PC-9 (cell line): Measurements from ENCODE around the gene TMEM163.

Source experiments
- EZH2 ChIP-seq: fragments of 200-600 bp; sonication (generic); IDR thresholded peaks from 2 replicates; pipeline ENCODE4 v1.8.0; 2017; ENCODE audit warnings: antibody characterized with exemption, low read depth
- TF ChIP-seq, protein P1 (sequence below): fragments of 200-600 bp; sonication (generic); conservative IDR thresholded peaks from 2 replicates; pipeline ENCODE4 v1.6.1; 2017; ENCODE audit warnings: mixed run types, antibody characterized with exemption, mild to moderate bottlenecking, moderate library complexity

DNA sequence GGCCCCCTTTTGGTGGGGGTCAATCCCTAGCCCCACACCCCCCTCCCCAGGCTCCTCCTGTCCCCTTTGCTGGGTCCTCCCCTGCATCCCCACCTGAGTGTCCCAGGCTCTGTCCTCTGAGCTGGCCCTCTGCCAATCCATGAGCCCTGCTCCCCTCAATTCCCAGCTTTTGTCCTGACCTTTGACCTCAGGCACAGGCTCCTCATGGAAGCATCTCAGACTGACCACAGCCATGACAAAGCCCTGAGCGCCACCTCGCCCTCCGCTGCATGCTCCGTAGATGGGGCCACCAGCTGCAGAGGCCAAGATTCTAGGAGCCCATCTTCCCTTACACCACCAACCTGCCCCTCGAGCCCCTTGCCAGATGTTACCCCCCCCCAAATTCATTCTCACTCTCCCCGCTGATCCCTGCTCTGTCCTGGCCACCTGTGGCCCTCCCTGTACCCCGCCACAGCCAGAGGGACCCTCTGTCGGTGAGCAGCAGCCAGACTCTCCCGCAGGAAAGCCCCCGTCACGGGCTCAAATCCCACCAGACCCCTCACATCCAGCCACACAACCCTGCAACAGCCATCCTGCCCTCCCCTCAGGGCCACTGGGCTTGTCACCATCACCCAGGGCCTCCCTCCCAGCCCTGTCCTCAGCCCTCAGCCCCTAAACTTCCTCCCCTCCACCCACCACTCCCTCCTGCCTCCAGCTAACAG lies 258.9 kb downstream of the TMEM163 start:
- no peak for TF ChIP-seq EZH2
- TF ChIP-seq, protein P1, sequence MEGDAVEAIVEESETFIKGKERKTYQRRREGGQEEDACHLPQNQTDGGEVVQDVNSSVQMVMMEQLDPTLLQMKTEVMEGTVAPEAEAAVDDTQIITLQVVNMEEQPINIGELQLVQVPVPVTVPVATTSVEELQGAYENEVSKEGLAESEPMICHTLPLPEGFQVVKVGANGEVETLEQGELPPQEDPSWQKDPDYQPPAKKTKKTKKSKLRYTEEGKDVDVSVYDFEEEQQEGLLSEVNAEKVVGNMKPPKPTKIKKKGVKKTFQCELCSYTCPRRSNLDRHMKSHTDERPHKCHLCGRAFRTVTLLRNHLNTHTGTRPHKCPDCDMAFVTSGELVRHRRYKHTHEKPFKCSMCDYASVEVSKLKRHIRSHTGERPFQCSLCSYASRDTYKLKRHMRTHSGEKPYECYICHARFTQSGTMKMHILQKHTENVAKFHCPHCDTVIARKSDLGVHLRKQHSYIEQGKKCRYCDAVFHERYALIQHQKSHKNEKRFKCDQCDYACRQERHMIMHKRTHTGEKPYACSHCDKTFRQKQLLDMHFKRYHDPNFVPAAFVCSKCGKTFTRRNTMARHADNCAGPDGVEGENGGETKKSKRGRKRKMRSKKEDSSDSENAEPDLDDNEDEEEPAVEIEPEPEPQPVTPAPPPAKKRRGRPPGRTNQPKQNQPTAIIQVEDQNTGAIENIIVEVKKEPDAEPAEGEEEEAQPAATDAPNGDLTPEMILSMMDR = no peak
